Neural progenitor cell (in vitro differentiated cells): ENCODE measurements around the gene UBE2L5. TPM values are rescaled to one million over a fixed set of nuclear protein-coding genes. Genes with fewer than 3 reads are reported as not detected.

Experiments used
- DNase-seq: peaks from one replicate; pipeline ENCODE4 v3.0.0-alpha.2; 2016; ENCODE audit warnings: low spot score
- H2AFZ ChIP-seq: fragments of 200-600 bp; sonication (generic); replicated peaks from 2 replicates; pipeline ENCODE4 v1.6.1; 2016; ENCODE audit warnings: antibody characterized with exemption
- H3F3A ChIP-seq: fragments of 200-600 bp; sonication (generic); 2 replicates; pipeline ENCODE4 v1.6.1; 2016; ENCODE audit warnings: antibody characterized with exemption, low read depth
- H3K27ac ChIP-seq: fragments of 200-600 bp; sonication (generic); 2 replicates; pipeline ENCODE4 v1.5.1; 2016; ENCODE audit warnings: mild to moderate bottlenecking
- H3K27me3 ChIP-seq: fragments of 200-600 bp; sonication (generic); 2 replicates; pipeline ENCODE4 v1.6.1; 2016; ENCODE audit warnings: mild to moderate bottlenecking, moderate library complexity
- H3K36me3 ChIP-seq: fragments of 200-600 bp; sonication (generic); 2 replicates; pipeline ENCODE4 v1.5.1; 2016
- H3K4me1 ChIP-seq: fragments of 200-600 bp; sonication (generic); 2 replicates; pipeline ENCODE4 v1.6.1; 2016; ENCODE audit warnings: mixed run types
- H3K4me2 ChIP-seq: fragments of 200-600 bp; sonication (generic); 2 replicates; pipeline ENCODE4 v1.6.1; 2016
- H3K4me3 ChIP-seq: fragments of 200-600 bp; sonication (generic); 2 replicates; pipeline ENCODE4 v1.5.1; 2016
- H3K79me2 ChIP-seq: fragments of 200-600 bp; sonication (generic); 2 replicates; pipeline ENCODE4 v1.6.1; 2016; ENCODE audit warnings: low read depth
- H3K9ac ChIP-seq: fragments of 200-600 bp; sonication (generic); 2 replicates; pipeline ENCODE4 v1.6.1; 2016
- H3K9me3 ChIP-seq: fragments of 200-600 bp; sonication (generic); 2 replicates; pipeline ENCODE4 v1.5.1; 2016; ENCODE audit warnings: low read depth
- H4K20me1 ChIP-seq: fragments of 200-600 bp; sonication (generic); 2 replicates; pipeline ENCODE4 v1.6.1; 2016; ENCODE audit warnings: low read depth
- H3K27ac Mint-ChIP-seq: 3 replicates; pipeline ENCODE4 v1.8.0; 2021; ENCODE audit warnings: mixed read lengths
- H3K27me3 Mint-ChIP-seq: 2 replicates; pipeline ENCODE4 v1.8.0; 2022; ENCODE audit warnings: low read depth, mild to moderate bottlenecking, inconsistent platforms, moderate library complexity, mixed read lengths; ENCODE audit not compliant: insufficient read depth
- H3K36me3 Mint-ChIP-seq: 3 replicates; pipeline ENCODE4 v1.8.0; 2021; ENCODE audit warnings: mixed read lengths
- H3K4me1 Mint-ChIP-seq: 3 replicates; pipeline ENCODE4 v1.8.0; 2021; ENCODE audit warnings: mixed read lengths
- H3K4me3 Mint-ChIP-seq: 3 replicates; pipeline ENCODE4 v1.8.0; 2021; ENCODE audit warnings: mild to moderate bottlenecking, moderate library complexity, mixed read lengths
- H3K9me3 Mint-ChIP-seq: 3 replicates; pipeline ENCODE4 v1.8.0; 2020; ENCODE audit warnings: mixed read lengths
- CTCF ChIP-seq: fragments of 200-600 bp; sonication (generic); IDR thresholded peaks from 2 replicates; pipeline ENCODE4 v1.5.1; 2017; ENCODE audit warnings: antibody characterized with exemption, mild to moderate bottlenecking
- EZH2 ChIP-seq: fragments of 200-600 bp; sonication (generic); IDR thresholded peaks from 2 replicates; pipeline ENCODE4 v1.6.1; 2017; ENCODE audit warnings: antibody characterized with exemption, mild to moderate bottlenecking, moderate library complexity
- EZH2phosphoT487 ChIP-seq: fragments of 200-600 bp; sonication (generic); IDR thresholded peaks from 2 replicates; pipeline ENCODE4 v1.6.1; 2017; ENCODE audit warnings: antibody characterized with exemption
- total RNA-seq: library from RNA; depleted of rRNA; stranded (reverse); fragments of >200 nt; gene quantifications from 2 replicates; pipeline ENCODE4 v1.2.3, GENCODE V29; 2015; ENCODE audit warnings: low replicate concordance

The UBE2L5 gene
- total RNA-seq, 1 donor from 2014 or later = not detected

- peaks cover 28% of the 10 kb centered on the region for H3K27me3 ChIP-seq
- no peak overlapping the region for H3K4me2 ChIP-seq
- Mint-ChIP-seq H3K27me3 (peaks cover 12% of the 10 kb centered on the region), H3K4me1 (peaks cover 15% of the 10 kb centered on the region), H3K27ac (peak overlapping the region; percentile 14), H3K36me3 (no peaks in the 10 kb centered on the region), H3K9me3 (peaks cover 3% of the 10 kb centered on the region), H3K4me3 (no peak overlapping the region)
- H3K79me2 ChIP-seq = no peaks in the 10 kb centered on the region
- no peak overlapping the region for H3K9ac ChIP-seq
- TF ChIP-seq EZH2phosphoT487 = no peak
- no peak for TF ChIP-seq EZH2
- TF ChIP-seq CTCF = no peak
- no peak overlapping the region for H3K27ac ChIP-seq
- no peaks in the 10 kb centered on the region for H3K4me1 ChIP-seq
- no peaks in the 10 kb centered on the region for H3K36me3 ChIP-seq
- no peaks in the 10 kb centered on the region for H4K20me1 ChIP-seq
- H3F3A ChIP-seq = peaks cover 12% of the 10 kb centered on the region
- no peak overlapping the region for H3K4me3 ChIP-seq
- no peak for DNase-seq
- no peaks in the 10 kb centered on the region for H3K9me3 ChIP-seq
- no peak overlapping the region for H2AFZ ChIP-seq
These were observed 15.4 kb upstream of the UBE2L5 start for GRCh38 chr13:30406779-30407416.

- Histone ChIP-seq H3F3A (peaks cover 12% of the 10 kb centered on the region), H3K4me3 (no peak overlapping the region), H3K79me2 (no peaks in the 10 kb centered on the region), H3K27me3 (peaks cover 28% of the 10 kb centered on the region), H3K27ac (no peak overlapping the region), H3K9ac (no peak overlapping the region), H3K9me3 (no peaks in the 10 kb centered on the region), H2AFZ (peak overlapping the region; percentile 98), H3K4me1 (no peaks in the 10 kb centered on the region), H3K36me3 (no peaks in the 10 kb centered on the region), H3K4me2 (peak overlapping the region; percentile 39), H4K20me1 (no peaks in the 10 kb centered on the region)
- peak; percentile 96 for DNase-seq
- peak overlapping the region; percentile 74 for H3K4me3 Mint-ChIP-seq
- H3K27me3 Mint-ChIP-seq = peaks cover 10% of the 10 kb centered on the region
- peak overlapping the region; percentile 83 for H3K27ac Mint-ChIP-seq
- H3K9me3 Mint-ChIP-seq = peaks cover 3% of the 10 kb centered on the region
- no peaks in the 10 kb centered on the region for H3K36me3 Mint-ChIP-seq
- peaks cover 15% of the 10 kb centered on the region for H3K4me1 Mint-ChIP-seq
- TF ChIP-seq EZH2phosphoT487 (no peak), CTCF (peak; percentile 79)
These were observed 13.8 kb upstream of the UBE2L5 start for GRCh38 chr13:30408319-30409101.

GRCh38 chr13:30409886-30410704, 12.2 kb upstream of the UBE2L5 start:
- Mint-ChIP-seq H3K9me3 (peaks cover 3% of the 10 kb centered on the region), H3K27me3 (peaks cover 10% of the 10 kb centered on the region), H3K36me3 (no peaks in the 10 kb centered on the region), H3K4me1 (peaks cover 15% of the 10 kb centered on the region), H3K4me3 (no peak overlapping the region), H3K27ac (no peak overlapping the region)
- H3K27me3 ChIP-seq = peaks cover 28% of the 10 kb centered on the region
- H3K9me3 ChIP-seq = no peaks in the 10 kb centered on the region
- no peaks in the 10 kb centered on the region for H4K20me1 ChIP-seq
- no peak overlapping the region for H3K4me2 ChIP-seq
- peaks cover 12% of the 10 kb centered on the region for H3F3A ChIP-seq
- DNase-seq = no peak
- H3K36me3 ChIP-seq = no peaks in the 10 kb centered on the region
- no peak overlapping the region for H3K4me3 ChIP-seq
- H3K4me1 ChIP-seq = no peaks in the 10 kb centered on the region
- TF ChIP-seq EZH2phosphoT487 = no peak
- no peak for TF ChIP-seq EZH2
- TF ChIP-seq CTCF = no peak
- H2AFZ ChIP-seq = no peak overlapping the region
- no peaks in the 10 kb centered on the region for H3K79me2 ChIP-seq
- H3K27ac ChIP-seq = no peak overlapping the region
- H3K9ac ChIP-seq = no peak overlapping the region
